HepG2 (cell line): Measurements from ENCODE around the gene PLA1A. TPM values are rescaled to one million over a fixed set of nuclear protein-coding genes. Genes with fewer than 3 reads are reported as not detected.
"Not testable (repeated sequence)": the region's sequence is repeated elsewhere in the genome, so short reads cannot be mapped to it uniquely, and the experiment has no call there.

Experiments
- ATAC-seq: fragments of 200-7000 bp; cut with Tn5 transposase; 3 replicates; pipeline ENCODE4 v1.9.1; 2020; ENCODE audit warnings: mild to moderate bottlenecking, moderate library complexity
- BruUV-seq: library from RNA; stranded (reverse); fragments of 400-500 nt; replicated peaks from 2 replicates; lab custom pipeline; 2021; lab: Mats Ljungman, UMichigan
- CTCF ChIA-PET: fragments of 300-600 bp; formaldehyde crosslinking; extraction: SDS; loops from one replicate; lab custom pipeline; 2021; ENCODE audit warnings: low total read pairs, inconsistent platforms, low intra/inter-chr PET ratio; lab: Yijun Ruan, JAX
- POLR2A ChIA-PET: fragments of 350-600 bp; sonication (Branson Sonifier 250); formaldehyde crosslinking; loops from one replicate; lab custom pipeline; 2020; ENCODE audit warnings: antibody characterized with exemption, inconsistent platforms; lab: Yijun Ruan, JAX
- DNase-seq: peaks from one replicate; pipeline ENCODE4 v3.0.0-alpha.2; 2015; ENCODE audit warnings: low spot score
- FAIRE-seq: peaks from 3 replicates; lab custom pipeline; 2011; peaks lifted over from hg19 to GRCh38; lab: Jason Lieb, UNC
- H2AFZ ChIP-seq: one replicate; pipeline ENCODE4 v1.6.1; 2011; ENCODE audit warnings: low read length, inconsistent platforms
- H3K27ac ChIP-seq: fragments of 300-600 bp; 3 replicates; pipeline ENCODE4 v1.8.0; 2011; ENCODE audit warnings: mixed run types, mild to moderate bottlenecking, mixed read lengths, low read length, inconsistent platforms; ENCODE audit not compliant: insufficient read depth; ENCODE audit errors: extremely low read length
- H3K27me3 ChIP-seq, 2 experiments: fragments of 200-600 bp in 1 of 2; 2 replicates in 1 of 2; 3 replicates in 1 of 2; pipeline versions ENCODE4 v1.6.0 to v1.8.0; 2011; ENCODE audit warnings: low read length in 2 of 2, mild to moderate bottlenecking in 2 of 2, moderate library complexity in 2 of 2, inconsistent platforms in 1 of 2; ENCODE audit not compliant: insufficient read depth in 2 of 2, control insufficient read depth in 1 of 2
- H3K36me3 ChIP-seq, 2 experiments: fragments of 200-600 bp in 1 of 2; replicated peaks in 1 of 2; 2 replicates in 1 of 2; 3 replicates in 1 of 2; pipeline versions ENCODE4 v1.5.1 to v1.8.0; 2011; ENCODE audit warnings: low read length in 2 of 2, inconsistent platforms in 1 of 2; ENCODE audit not compliant: insufficient read depth in 2 of 2, control insufficient read depth in 1 of 2
- H3K4me1 ChIP-seq: 2 replicates; pipeline ENCODE4 v1.5.1; 2012; ENCODE audit warnings: low read length, inconsistent platforms; ENCODE audit not compliant: insufficient read depth
- H3K4me2 ChIP-seq: 2 replicates; pipeline ENCODE4 v1.6.0; 2011; ENCODE audit warnings: low read depth, low read length, inconsistent platforms
- H3K4me3 ChIP-seq, 3 experiments: fragments of 200-600 bp in 1 of 3; sonication (generic), shearing (Covaris generic) in 1 of 3; replicated peaks in 1 of 3; 2 replicates each; pipeline ENCODE4 v1.5.1; 2011 to 2016; ENCODE audit warnings: low read length in 3 of 3, inconsistent platforms in 2 of 3, low read depth in 2 of 3, mild to moderate bottlenecking in 2 of 3, control low read depth in 1 of 3, mixed read lengths in 1 of 3; ENCODE audit not compliant: insufficient read depth in 1 of 3
- H3K79me2 ChIP-seq: one replicate; pipeline ENCODE4 v1.6.1; 2011; ENCODE audit warnings: low read length, inconsistent platforms; ENCODE audit not compliant: insufficient read depth
- H3K9ac ChIP-seq: 2 replicates; pipeline ENCODE4 v1.6.0; 2011; ENCODE audit warnings: mild to moderate bottlenecking, low read depth, low read length, inconsistent platforms; ENCODE audit not compliant: insufficient read depth
- H3K9me3 ChIP-seq: 2 replicates; pipeline ENCODE4 v1.5.1; 2012; ENCODE audit warnings: mild to moderate bottlenecking, low read length
- H4K20me1 ChIP-seq: 2 replicates; pipeline ENCODE4 v1.6.0; 2011; ENCODE audit warnings: inconsistent platforms, mild to moderate bottlenecking, low read length, moderate library complexity; ENCODE audit not compliant: insufficient read depth
- FIP1L1 ChIP-seq: fragments of 200-400 bp; formaldehyde crosslinking; IDR thresholded peaks from 2 replicates; pipeline ENCODE4 v1.6.1; 2018; ENCODE audit warnings: low read depth, mild to moderate bottlenecking, low read length, moderate library complexity, borderline replicate concordance; ENCODE audit not compliant: insufficient read depth
- GABPA ChIP-seq, 2 experiments: IDR thresholded peaks; 2 replicates each; pipeline ENCODE4 v1.6.1; 2011 to 2016; ENCODE audit warnings: low read depth in 2 of 2, low read length in 1 of 2, missing biosample characterization in 1 of 2, missing genetic modification characterization in 1 of 2
- HNRNPH1 ChIP-seq: fragments of 200-400 bp; formaldehyde crosslinking; optimal IDR thresholded peaks from 2 replicates; pipeline ENCODE3; 2017; ENCODE audit warnings: mild to moderate bottlenecking, low read depth, low read length
- NR2F1 ChIP-seq, 2 experiments: fragments of 450-650 bp in 1 of 2; formaldehyde crosslinking in 1 of 2; IDR thresholded peaks; 2 replicates each; pipeline versions ENCODE4 v1.5.0 to v1.6.1; 2016 to 2020; ENCODE audit warnings: mild to moderate bottlenecking in 1 of 2, missing compliant biosample characterization in 1 of 2, missing genetic modification reagents in 1 of 2, moderate library complexity in 1 of 2
- RFX1 ChIP-seq: fragments of 450-650 bp; IDR thresholded peaks from 2 replicates; pipeline ENCODE4 v1.6.1; 2017
- ZBTB49 ChIP-seq: sonication (generic); formaldehyde crosslinking; IDR thresholded peaks from 2 replicates; pipeline ENCODE4 v1.4.0; 2020; ENCODE audit warnings: missing genetic modification reagents, borderline replicate concordance
- ZBTB7A ChIP-seq: sonication (generic); formaldehyde crosslinking; IDR thresholded peaks from 2 replicates; pipeline ENCODE4 v1.8.0; 2022; ENCODE audit warnings: mild to moderate bottlenecking, missing genetic modification reagents
- WGBS: methylation state at CpG from one replicate; pipeline ENCODE4 v1.1.6; 2017; ENCODE audit warnings: low lambda C conversion rate; 5-methylcytosine and 5-hydroxymethylcytosine counted together
- in situ Hi-C: cut with HindIII; loops from 2 replicates; pipeline ENCODE4 v1.10.0; 2017; ENCODE audit warnings: low pct_unique_long_range_greater_than_20kb; ENCODE audit not compliant: extremely low pct_ligation_motif_present
- intact Hi-C: fragments of 100-400 bp; cut with micrococcal nuclease; formaldehyde crosslinking; loops from one replicate; pipeline ENCODE4 v1.10.0; 2022; ENCODE audit not compliant: unreplicated experiment
- polyA plus RNA-seq, 8 experiments: library from polyadenylated mRNA; depleted of rRNA in 3 of 8; stranded (reverse) in 7 of 8; unstranded in 1 of 8; fragments of >200 nt; fragmentation: Illumina TruSeq in 4 of 8; extraction: Trizol in 4 of 8; gene quantifications; 2 replicates each; pipeline versions ENCODE4 v1.2.1 to v1.2.3, GENCODE V29; 2011 to 2016; ENCODE audit warnings: low read depth in 4 of 8, missing spikeins in 1 of 8, mixed read lengths in 1 of 8; ENCODE audit not compliant: insufficient read depth in 1 of 8
- total RNA-seq, 5 experiments: library from RNA; depleted of rRNA; stranded (reverse); fragments of >200 nt; fragmentation: Illumina TruSeq; extraction: Trizol; gene quantifications; 2 replicates each; pipeline ENCODE4 v1.2.3, GENCODE V29; 2016; ENCODE audit warnings: low read depth in 1 of 5

PLA1A gene
- total and polyA plus RNA-seq, 2 of the 13 experiments (the other 11 are each of a cell fraction or from before 2014, with no cell fraction given) = 0.11 to 0.18 TPM

DNA sequence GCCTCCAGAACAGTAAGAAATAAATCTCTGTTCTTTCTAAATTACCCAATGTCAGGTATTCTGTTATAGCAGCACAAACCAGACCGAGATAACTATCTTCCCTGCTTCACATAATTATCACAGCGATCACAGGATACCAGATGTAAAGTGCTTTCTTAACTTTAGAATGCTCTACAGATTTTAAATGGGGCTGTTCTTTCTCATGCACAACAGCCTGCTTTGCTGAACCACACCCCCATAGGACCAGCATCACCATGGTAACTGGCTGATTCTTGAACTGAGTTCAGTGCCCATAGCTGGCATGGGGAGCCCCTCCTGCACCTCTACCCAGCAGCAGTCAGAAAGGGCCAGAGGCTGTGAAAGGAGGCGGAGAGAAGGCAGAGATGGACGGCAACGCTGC lies 46.1 kb upstream of the PLA1A start (continued):
- TF ChIP-seq ZBTB49 (CRISPR knock-in tag) (no peak), ZBTB7A (CRISPR knock-in tag) (no peak), GABPA (IDR thresholded peaks at IDR 0.05; ENCODE audit: low read depth, low read length) (no peak), GABPA (CRISPR knock-in tag; IDR thresholded peaks at IDR 0.05; ENCODE audit: low read depth) (no peak), HNRNPH1 (no peak), FIP1L1 (no peak), NR2F1 (CRISPR knock-in tag; IDR thresholded peaks at IDR 0.05) (no peak), RFX1 (no peak)
- TF ChIP-seq, all 625 proteins: peak for 0

GRCh38 chr3:119552928-119553327 lies 44.8 kb upstream of the PLA1A start:
- peaks cover 0 to 12% of the 10 kb centered on the region in 2 experiments; a peak in 2 of 5 replicates for H3K27me3 ChIP-seq
- H3K9me3 ChIP-seq, H3K4me3 ChIP-seq, H3K27ac ChIP-seq, H3K4me2 ChIP-seq, H2AFZ ChIP-seq, H3K79me2 ChIP-seq, ATAC-seq, H3K9ac ChIP-seq, in situ Hi-C loops, BruUV-seq, FAIRE-seq, H4K20me1 ChIP-seq, CTCF ChIA-PET, POLR2A ChIA-PET, H3K36me3 ChIP-seq, intact Hi-C loops, DNase-seq, H3K4me1 ChIP-seq: not testable (repeated sequence)
- 51% methylated on average over 6 of the region's 6 CpGs for WGBS
